Activated CD4-positive, alpha-beta T cell treated with anti-CD3 and anti-CD28 coated beads for 36 hours (primary cell): ENCODE data around the gene NEK7. TPM values are rescaled to one million over a fixed set of nuclear protein-coding genes. Genes with fewer than 3 reads are reported as not detected.

ENCODE experiments used
- ATAC-seq: fragments of 200-7000 bp; cut with Tn5 transposase; one replicate; pipeline ENCODE4 v1.10.0; 2021; ENCODE audit warnings: mild to moderate bottlenecking, moderate library complexity
- CTCF ChIA-PET: fragments of 350-600 bp; sonication (Branson Sonifier 250); formaldehyde crosslinking; loops from one replicate; lab custom pipeline; 2021; ENCODE audit warnings: antibody characterized with exemption; lab: Charles Lee
- POLR2A ChIA-PET: fragments of 350-600 bp; sonication (Branson Sonifier 250); formaldehyde crosslinking; loops from one replicate; lab custom pipeline; 2021; ENCODE audit warnings: antibody characterized with exemption, inconsistent platforms; lab: Charles Lee
- DNase-seq: peaks from one replicate; pipeline ENCODE4 v3.0.0-alpha.2; 2020
- H3K27ac Mint-ChIP-seq: one replicate; pipeline ENCODE4 v1.8.0; 2021; ENCODE audit warnings: mixed read lengths
- H3K27me3 Mint-ChIP-seq: one replicate; pipeline ENCODE4 v1.8.0; 2021; ENCODE audit warnings: mixed read lengths
- H3K36me3 Mint-ChIP-seq: one replicate; pipeline ENCODE4 v1.8.0; 2021; ENCODE audit warnings: low read depth, mixed read lengths
- H3K4me1 Mint-ChIP-seq: one replicate; pipeline ENCODE4 v1.8.0; 2021; ENCODE audit warnings: mixed read lengths
- H3K4me3 Mint-ChIP-seq: one replicate; pipeline ENCODE4 v1.8.0; 2021; ENCODE audit warnings: mild to moderate bottlenecking, moderate library complexity, mixed read lengths
- H3K9me3 Mint-ChIP-seq: one replicate; pipeline ENCODE4 v1.8.0; 2021; ENCODE audit warnings: low read depth, mixed read lengths
- intact Hi-C, 2 experiments: fragments of 100-400 bp; cut with DNase I in 1 of 2; cut with micrococcal nuclease in 1 of 2; formaldehyde crosslinking; loops; one replicate each; pipeline versions ENCODE4 v1.14.2 to v1.15.1; 2022 to 2024; cut with DNase I, micrococcal nuclease
- total RNA-seq, 2 experiments: library from RNA; stranded (reverse); gene quantifications; one replicate each; pipeline ENCODE4 v1.2.3, GENCODE V29; 2021

NEK7 gene
- total RNA-seq, 2 experiments from 2014 or later = 46.9 to 49.0 TPM

DNA sequence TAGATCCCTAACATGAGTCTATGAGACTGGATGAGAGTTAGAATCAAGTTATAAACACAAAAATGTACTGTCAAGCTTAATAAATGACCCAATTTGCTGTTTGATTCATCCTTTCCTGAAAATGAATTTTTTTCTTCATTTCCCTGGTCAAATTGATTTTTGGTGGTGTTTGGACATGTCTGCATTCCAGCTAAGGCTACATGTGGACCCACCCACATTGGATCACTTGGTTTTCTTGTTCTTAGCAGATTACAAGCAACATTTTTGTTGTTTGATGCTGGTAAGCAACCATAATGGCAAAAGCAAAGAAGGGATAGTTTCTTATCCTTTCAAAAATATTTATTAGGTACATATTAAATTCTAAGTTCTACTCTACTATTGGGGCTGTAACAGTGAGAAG lies 181.1 kb downstream of the NEK7 start:
- intact Hi-C loops = no loop called here
- ChIA-PET POLR2A (no interaction called here), CTCF (interaction anchor here (1.1 kb wide), 1 partner anchor 15 kb away, joined by 3 read pairs; no protein-coding TSS in a partner anchor)
- no peaks in the 10 kb centered on the region for H3K27me3 Mint-ChIP-seq
- H3K4me1 Mint-ChIP-seq = no peaks in the 10 kb centered on the region
- H3K27ac Mint-ChIP-seq = no peak overlapping the region
- ATAC-seq (no peak), DNase-seq (no peak)
- no peaks in the 10 kb centered on the region for H3K9me3 Mint-ChIP-seq
- no peaks in the 10 kb centered on the region for H3K36me3 Mint-ChIP-seq
- H3K4me3 Mint-ChIP-seq = no peak overlapping the region

DNA sequence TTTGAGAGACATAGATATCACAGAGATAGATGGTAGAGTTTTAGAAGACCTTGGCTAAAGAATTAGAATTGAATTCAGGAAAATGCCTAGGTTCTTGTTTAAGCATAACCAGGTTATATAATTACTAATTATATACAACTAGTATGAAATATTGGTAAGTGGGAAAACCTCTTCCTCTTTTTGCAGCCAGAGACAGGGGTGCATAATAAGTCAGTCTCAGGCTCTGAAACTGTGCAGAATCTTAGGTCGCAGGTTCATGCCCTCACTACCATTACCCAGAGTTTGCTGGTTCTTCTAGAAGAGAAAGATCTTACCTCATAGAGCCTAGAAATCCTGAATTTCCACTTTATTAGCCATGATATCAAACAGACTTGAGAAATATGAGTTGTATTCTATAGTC lies 183.3 kb downstream of the NEK7 start:
- ChIA-PET CTCF (no interaction called here), POLR2A (no interaction called here)
- no peaks in the 10 kb centered on the region for H3K4me1 Mint-ChIP-seq
- H3K9me3 Mint-ChIP-seq = no peaks in the 10 kb centered on the region
- H3K27me3 Mint-ChIP-seq = no peaks in the 10 kb centered on the region
- DNase-seq (no peak), ATAC-seq (no peak)
- H3K4me3 Mint-ChIP-seq = no peak overlapping the region
- H3K27ac Mint-ChIP-seq = no peak overlapping the region
- H3K36me3 Mint-ChIP-seq = no peaks in the 10 kb centered on the region
- intact Hi-C loops = no loop called here

DNA sequence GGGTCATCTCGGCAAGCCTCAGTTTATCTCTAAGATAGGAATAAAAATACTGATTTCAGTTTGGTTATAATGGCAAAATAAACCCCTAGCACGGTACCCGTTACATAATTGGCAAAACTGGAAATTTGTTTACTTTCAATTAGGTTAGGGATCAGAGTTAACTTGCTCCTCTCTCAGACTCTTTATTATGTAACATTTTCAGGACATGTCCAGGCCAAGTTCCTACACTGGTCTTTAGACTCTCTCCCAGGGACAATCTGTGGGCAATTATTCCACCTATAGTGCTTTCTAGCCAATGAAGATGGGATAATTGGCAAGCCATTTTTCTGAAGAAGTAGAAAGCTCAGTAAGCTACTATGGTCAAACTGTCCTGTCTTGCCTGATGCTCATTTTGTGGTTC lies 189.4 kb downstream of the NEK7 start:
- H3K27me3 Mint-ChIP-seq = peaks cover 2% of the 10 kb centered on the region
- POLR2A ChIA-PET = no interaction called here
- H3K36me3 Mint-ChIP-seq = no peaks in the 10 kb centered on the region
- CTCF ChIA-PET = no interaction called here
- H3K4me1 Mint-ChIP-seq = no peaks in the 10 kb centered on the region
- no peaks in the 10 kb centered on the region for H3K9me3 Mint-ChIP-seq
- H3K27ac Mint-ChIP-seq = no peak overlapping the region
- H3K4me3 Mint-ChIP-seq = no peak overlapping the region
- intact Hi-C loops = no loop called here
- no peak for ATAC-seq
- DNase-seq = no peak

DNA sequence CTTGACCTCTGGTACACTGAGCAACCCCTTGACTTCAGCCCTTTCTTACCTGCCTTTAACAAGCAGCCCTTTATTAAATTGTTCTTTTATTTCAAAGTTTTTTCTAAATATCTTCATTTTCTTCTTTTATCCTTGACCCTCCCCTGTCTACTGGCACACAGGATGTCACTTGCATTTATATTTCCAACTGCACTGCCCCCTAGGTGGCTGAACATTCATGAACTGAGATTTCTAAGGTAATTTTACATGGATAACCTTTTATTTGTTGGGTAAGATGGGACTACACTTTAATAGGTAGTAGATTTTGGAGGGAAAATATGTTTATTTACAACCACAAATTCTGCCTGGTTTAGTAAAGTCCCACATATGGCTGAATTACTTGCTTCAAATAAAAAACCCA lies 193.7 kb downstream of the NEK7 start:
- no peak for ATAC-seq
- POLR2A ChIA-PET = no interaction called here
- Mint-ChIP-seq H3K4me3 (no peak overlapping the region), H3K9me3 (no peaks in the 10 kb centered on the region), H3K36me3 (no peaks in the 10 kb centered on the region), H3K4me1 (peaks cover 9% of the 10 kb centered on the region), H3K27me3 (peaks cover 2% of the 10 kb centered on the region), H3K27ac (no peak overlapping the region)
- DNase-seq = no peak
- intact Hi-C loops = loop anchor here (10.0 kb wide), 2 partner anchors 426 to 826 kb away; no protein-coding TSS in a partner anchor
- CTCF ChIA-PET = interaction anchor here (0.8 kb wide), 1 partner anchor 107 kb away, joined by 3 read pairs; no protein-coding TSS in a partner anchor

DNA sequence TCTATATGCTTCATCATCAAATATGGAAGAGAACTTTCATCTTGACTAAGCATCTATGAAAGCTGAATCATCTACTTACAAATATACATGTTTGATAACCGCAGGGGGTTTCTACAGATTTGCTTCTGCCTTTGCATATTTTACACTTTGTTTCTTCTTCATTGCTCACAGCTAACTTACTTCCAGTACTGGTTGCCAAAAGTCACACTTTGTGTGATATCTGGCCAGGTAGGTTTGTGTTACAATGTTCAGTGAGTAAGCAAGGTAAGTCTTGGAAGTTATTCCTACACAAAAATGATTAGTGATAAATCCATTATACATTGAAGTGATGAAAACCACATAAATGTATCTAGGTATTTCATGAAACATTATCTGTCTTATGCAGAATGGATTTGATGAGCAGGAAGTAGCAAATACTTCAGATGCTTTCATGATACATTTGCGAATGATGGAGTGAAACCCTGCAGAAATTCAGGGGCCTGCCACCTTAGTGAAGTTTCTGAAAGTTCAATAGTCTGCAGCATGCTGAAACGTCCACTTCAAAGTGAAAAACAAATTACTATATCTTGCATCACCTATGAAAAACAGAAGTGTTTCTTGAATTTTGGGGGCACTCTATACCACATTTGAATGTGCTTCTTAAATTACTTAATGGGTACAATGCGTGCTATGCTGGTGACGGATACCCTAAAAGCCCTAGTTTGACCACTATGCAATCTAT lies 196.3 kb downstream of the NEK7 start:
- Mint-ChIP-seq H3K9me3 (no peaks in the 10 kb centered on the region), H3K27me3 (peaks cover 2% of the 10 kb centered on the region), H3K36me3 (no peaks in the 10 kb centered on the region), H3K27ac (no peak overlapping the region), H3K4me3 (no peak overlapping the region), H3K4me1 (peaks cover 10% of the 10 kb centered on the region)
- POLR2A ChIA-PET = no interaction called here
- ATAC-seq (peak; percentile 78), DNase-seq (no peak)
- CTCF ChIA-PET = interaction anchor here (0.7 kb wide), 1 partner anchor 158 kb away, joined by 3 read pairs; no protein-coding TSS in a partner anchor
- intact Hi-C loops = loop anchor here (10.0 kb wide), 2 partner anchors 428 to 828 kb away; no protein-coding TSS in a partner anchor

DNA sequence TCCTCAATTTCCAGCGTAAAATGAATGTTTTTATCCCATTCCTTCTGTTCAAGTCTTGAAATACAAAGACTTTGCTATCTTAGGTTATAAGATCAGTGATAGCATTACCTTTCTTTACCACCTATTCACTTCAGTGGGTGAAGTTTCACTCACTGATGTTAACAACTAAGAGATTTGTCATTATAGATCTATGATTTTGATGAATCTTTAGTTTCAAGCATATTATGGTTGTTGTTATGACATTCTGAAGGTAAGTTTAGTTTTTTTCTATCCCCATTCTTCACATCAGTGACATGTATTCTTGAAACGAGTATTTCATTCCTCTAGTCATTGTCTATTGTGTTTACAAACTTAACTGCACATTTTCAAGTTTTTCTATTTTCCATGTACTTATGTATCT lies 201.1 kb downstream of the NEK7 start:
- POLR2A ChIA-PET = no interaction called here
- Mint-ChIP-seq H3K36me3 (no peaks in the 10 kb centered on the region), H3K9me3 (no peaks in the 10 kb centered on the region), H3K4me3 (no peak overlapping the region), H3K27me3 (no peaks in the 10 kb centered on the region), H3K4me1 (peaks cover 11% of the 10 kb centered on the region), H3K27ac (no peak overlapping the region)
- DNase-seq = no peak
- ATAC-seq = peak; percentile 72
- CTCF ChIA-PET = interaction anchor here (0.6 to 1.1 kb wide), 8 partner anchors 9 to 630 kb away, joined by 3 to 5 read pairs (median 4); no protein-coding TSS in a partner anchor
- intact Hi-C loops = loop anchor here (1.0 to 10.0 kb wide), 9 partner anchors 99 to 833 kb away; partner anchors contain the start of gene NEK7 (in 2 of the 2)

DNA sequence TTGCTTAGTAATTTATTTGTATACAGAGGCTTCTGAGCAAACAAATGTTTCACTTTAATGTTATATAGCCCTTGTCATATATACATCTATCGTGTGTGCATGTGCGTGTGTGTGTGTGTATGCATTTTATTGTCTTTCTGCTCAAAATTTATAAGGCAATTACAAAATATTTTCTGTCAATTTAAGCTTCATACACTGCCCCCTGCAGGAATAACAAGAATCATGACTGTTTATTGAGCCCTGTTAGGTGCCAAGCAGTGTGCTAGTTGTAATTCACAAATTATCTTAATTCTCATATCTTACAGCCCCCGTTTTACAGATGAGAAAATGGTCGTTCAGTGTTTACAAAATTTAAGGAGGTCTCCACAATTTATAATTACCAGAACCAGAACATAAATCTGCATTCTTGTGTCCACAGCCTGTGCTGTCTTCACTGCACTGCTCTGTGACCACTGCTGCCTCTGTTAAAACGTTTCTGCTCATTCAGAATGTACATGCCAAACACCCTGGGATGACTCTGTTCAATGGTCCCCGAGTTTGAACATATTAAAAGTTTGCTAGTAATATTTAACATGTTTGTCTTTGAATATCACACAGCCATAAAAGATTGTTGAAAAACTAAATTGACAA lies 202.3 kb downstream of the NEK7 start:
- Mint-ChIP-seq H3K27ac (no peak overlapping the region), H3K9me3 (no peaks in the 10 kb centered on the region), H3K4me3 (no peak overlapping the region), H3K36me3 (no peaks in the 10 kb centered on the region), H3K4me1 (peaks cover 5% of the 10 kb centered on the region), H3K27me3 (no peaks in the 10 kb centered on the region)
- ChIA-PET POLR2A (no interaction called here), CTCF (interaction anchor here (0.9 to 1.1 kb wide), 6 partner anchors 8 to 326 kb away, joined by 3 to 5 read pairs (median 4); no protein-coding TSS in a partner anchor)
- ATAC-seq (no peak), DNase-seq (no peak)
- intact Hi-C loops = loop anchor here (1.0 to 10.0 kb wide), 9 partner anchors 100 to 834 kb away; partner anchors contain the start of gene NEK7 (in 2 of the 2)

DNA sequence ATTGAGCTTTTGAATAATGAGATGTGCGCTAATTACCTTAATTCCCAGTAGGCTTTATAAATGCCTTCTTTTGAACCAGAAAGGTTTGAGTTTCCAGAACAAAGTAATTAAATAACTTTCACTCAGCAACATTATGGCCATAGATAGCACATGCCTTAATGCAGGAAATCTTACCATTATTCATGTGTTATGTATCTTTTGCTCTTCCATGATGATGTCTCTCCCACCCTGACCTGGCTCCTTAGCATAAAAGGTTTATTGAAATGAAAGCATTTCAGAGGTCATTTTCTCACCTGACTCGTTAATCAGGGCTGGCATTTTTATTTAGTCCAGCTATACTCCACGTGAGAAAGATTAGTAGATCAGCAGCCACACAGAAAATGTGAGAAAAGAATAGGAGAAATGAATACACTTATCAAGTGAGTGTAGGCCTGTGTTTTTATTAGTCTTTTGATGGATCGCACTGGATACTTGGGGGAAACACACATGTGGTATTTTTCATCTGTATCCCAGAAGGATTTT lies 203.5 kb downstream of the NEK7 start:
- ChIA-PET CTCF (interaction anchor here (1.3 kb wide), 1 partner anchor 9 kb away, joined by 3 read pairs; no protein-coding TSS in a partner anchor), POLR2A (no interaction called here)
- ATAC-seq (no peak), DNase-seq (no peak)
- Mint-ChIP-seq H3K27ac (no peak overlapping the region), H3K4me1 (peaks cover 5% of the 10 kb centered on the region), H3K4me3 (no peak overlapping the region), H3K36me3 (no peaks in the 10 kb centered on the region), H3K9me3 (no peaks in the 10 kb centered on the region), H3K27me3 (no peaks in the 10 kb centered on the region)
- intact Hi-C loops = no loop called here

DNA sequence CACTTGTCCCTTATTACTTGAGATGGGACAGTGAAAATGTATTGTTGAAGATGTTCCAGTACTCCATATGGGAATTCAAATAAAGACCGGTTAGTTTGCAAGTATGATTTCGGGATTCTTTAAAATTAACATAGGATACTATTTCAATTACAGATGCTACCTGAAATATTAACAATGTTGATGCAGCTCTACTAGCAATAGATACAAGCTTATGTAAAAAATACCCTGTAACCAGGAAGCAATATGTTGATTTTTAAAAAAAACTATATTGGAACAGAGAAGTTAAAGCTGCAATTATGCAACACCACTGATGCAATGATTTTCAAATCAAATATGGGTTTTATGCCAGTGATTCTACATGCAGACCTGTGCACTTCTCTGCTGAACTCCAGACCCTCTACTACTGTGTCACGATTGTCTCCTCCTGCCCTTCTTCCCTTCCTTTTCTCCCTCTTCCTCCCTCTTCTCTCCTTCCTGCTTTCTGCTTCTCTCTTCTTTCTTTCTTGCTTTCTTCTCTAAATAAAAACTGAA lies 204.5 kb downstream of the NEK7 start:
- CTCF ChIA-PET = interaction anchor here (1.3 kb wide), 1 partner anchor 10 kb away, joined by 3 read pairs; no protein-coding TSS in a partner anchor
- H3K27me3 Mint-ChIP-seq = no peaks in the 10 kb centered on the region
- no peak for ATAC-seq
- H3K9me3 Mint-ChIP-seq = no peaks in the 10 kb centered on the region
- peaks cover 5% of the 10 kb centered on the region for H3K4me1 Mint-ChIP-seq
- POLR2A ChIA-PET = no interaction called here
- H3K27ac Mint-ChIP-seq = no peak overlapping the region
- no peak overlapping the region for H3K4me3 Mint-ChIP-seq
- intact Hi-C loops = no loop called here
- DNase-seq = no peak
- no peaks in the 10 kb centered on the region for H3K36me3 Mint-ChIP-seq

DNA sequence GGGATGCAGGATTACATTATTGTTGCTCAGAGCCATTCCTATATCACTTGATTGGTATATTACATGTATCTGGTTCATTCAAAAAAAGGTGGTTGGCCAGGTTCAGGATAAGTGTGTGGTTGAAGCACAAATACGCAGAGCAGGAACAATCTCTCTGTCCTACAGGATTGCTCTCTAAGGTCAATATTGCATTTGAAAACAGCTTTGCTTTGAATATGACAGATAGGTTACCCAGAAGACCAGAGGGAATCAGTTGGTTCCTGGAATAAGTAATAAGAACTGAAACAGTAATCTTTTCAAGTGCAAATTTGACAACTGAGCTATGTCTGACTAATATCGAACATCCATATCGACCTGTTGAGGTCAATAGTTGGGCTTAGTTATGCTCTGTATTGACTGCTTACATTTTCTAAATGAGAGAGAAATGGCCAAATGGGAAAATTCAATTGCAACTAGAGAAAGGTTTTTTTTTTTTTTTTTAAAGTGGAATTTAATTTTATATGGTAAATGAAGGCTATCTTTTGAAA lies 206.9 kb downstream of the NEK7 start:
- peaks cover 2% of the 10 kb centered on the region for H3K36me3 Mint-ChIP-seq
- ChIA-PET POLR2A (no interaction called here), CTCF (interaction anchor here (0.6 to 1.1 kb wide), 3 partner anchors 9 to 866 kb away, joined by 3 to 6 read pairs (median 4); no protein-coding TSS in a partner anchor)
- peaks cover 9% of the 10 kb centered on the region for H3K4me1 Mint-ChIP-seq
- peaks cover 3% of the 10 kb centered on the region for H3K9me3 Mint-ChIP-seq
- intact Hi-C loops = no loop called here
- DNase-seq = no peak
- no peak overlapping the region for H3K27ac Mint-ChIP-seq
- ATAC-seq = peak; percentile 79
- H3K27me3 Mint-ChIP-seq = no peaks in the 10 kb centered on the region
- H3K4me3 Mint-ChIP-seq = no peak overlapping the region

DNA sequence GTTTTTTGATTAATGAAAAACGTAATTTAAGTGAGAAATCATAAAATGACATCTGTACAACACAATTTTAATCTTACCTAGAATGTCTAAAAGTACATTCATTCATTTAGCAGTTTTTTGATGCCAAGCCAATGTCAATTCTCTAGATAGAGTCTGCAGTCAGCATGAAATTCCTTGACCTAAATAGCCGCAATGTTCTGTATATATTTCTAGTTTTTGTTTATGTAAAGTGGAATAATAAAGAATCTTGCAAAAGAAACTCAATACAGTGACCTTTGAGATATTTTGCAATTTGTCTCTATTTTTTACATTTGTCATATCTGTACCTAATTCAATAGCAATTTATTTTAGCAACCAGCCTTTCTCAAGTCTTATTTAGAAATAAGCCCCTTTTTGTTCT lies 207.7 kb downstream of the NEK7 start:
- DNase-seq (no peak), ATAC-seq (no peak)
- Mint-ChIP-seq H3K4me3 (no peak overlapping the region), H3K9me3 (peaks cover 9% of the 10 kb centered on the region), H3K36me3 (peaks cover 4% of the 10 kb centered on the region), H3K27ac (no peak overlapping the region), H3K27me3 (no peaks in the 10 kb centered on the region), H3K4me1 (peaks cover 9% of the 10 kb centered on the region)
- CTCF ChIA-PET = interaction anchor here (1.3 kb wide), 1 partner anchor 440 kb away, joined by 3 read pairs; no protein-coding TSS in a partner anchor
- intact Hi-C loops = no loop called here
- POLR2A ChIA-PET = no interaction called here
